Left ventricle myocardium inferior (tissue), 1 donor: ENCODE measurements around the gene TRIM24. TPM values are rescaled to one million over a fixed set of nuclear protein-coding genes. Genes with fewer than 3 reads are reported as not detected.

Source experiments
- DNase-seq: peaks from one replicate; pipeline ENCODE4 v3.0.0-alpha.2; 2020
- H3K27ac ChIP-seq: fragments of 200-600 bp; replicated peaks from 2 replicates; pipeline ENCODE4 v1.8.0; 2021
- H3K27me3 ChIP-seq: fragments of 200-600 bp; 2 replicates; pipeline ENCODE4 v1.8.0; 2021; ENCODE audit warnings: low read depth
- H3K36me3 ChIP-seq: fragments of 200-600 bp; 2 replicates; pipeline ENCODE4 v1.8.0; 2021
- H3K4me1 ChIP-seq: fragments of 200-600 bp; 2 replicates; pipeline ENCODE4 v1.8.0; 2021
- H3K4me3 ChIP-seq: fragments of 200-600 bp; 2 replicates; pipeline ENCODE4 v1.8.0; 2021; ENCODE audit warnings: mild to moderate bottlenecking, moderate library complexity
- H3K9me3 ChIP-seq: fragments of 200-600 bp; replicated peaks from 2 replicates; pipeline ENCODE4 v1.8.0; 2021
- CTCF ChIP-seq: fragments of 200-600 bp; IDR thresholded peaks from 2 replicates; pipeline ENCODE4 v1.8.0; 2021; ENCODE audit warnings: antibody characterized with exemption, mild to moderate bottlenecking, borderline replicate concordance
- intact Hi-C: fragments of 100-400 bp; cut with micrococcal nuclease; formaldehyde crosslinking; loops from one replicate; pipeline ENCODE4 v1.11.0; 2022
- total RNA-seq: library from RNA; stranded (reverse); fragmentation: NEBNext Ultra II Directional; extraction: Animal tissue kit (Norgen Biotek cat#: 25700); gene quantifications from one replicate; pipeline ENCODE4 v1.2.1, GENCODE V29; 2021
- donor health status: DM: no; HTN: yes; CAD: no; lungs with severe emphysema.

TRIM24 gene
- total RNA-seq, 1 donor from 2014 or later: 18.8 TPM

- TF ChIP-seq CTCF: no peak
- Histone ChIP-seq H3K27ac (no peak overlapping the region), H3K4me1 (peaks cover 6% of the 10 kb centered on the region), H3K9me3 (peaks cover 74% of the 10 kb centered on the region), H3K36me3 (peaks cover 99% of the 10 kb centered on the region), H3K4me3 (no peak overlapping the region), H3K27me3 (no peaks in the 10 kb centered on the region)
- DNase-seq: no peak
- intact Hi-C loops: no loop called here
These were observed 99.4 kb downstream of the TRIM24 start for GRCh38 chr7:138559448-138559847.

GRCh38 chr7:138563808-138564207 is 103.7 kb downstream of the TRIM24 start:
- peak overlapping the region; percentile 45 for H3K4me3 ChIP-seq
- no peak for DNase-seq
- intact Hi-C loops: no loop called here

GRCh38 chr7:138564365-138564764 is 104.3 kb downstream of the TRIM24 start:
- no peak for DNase-seq
- TF ChIP-seq CTCF: no peak
- H3K4me3 ChIP-seq: peak overlapping the region; percentile 45
- H3K27me3 ChIP-seq: no peaks in the 10 kb centered on the region
- intact Hi-C loops: no loop called here
- peaks cover 99% of the 10 kb centered on the region for H3K36me3 ChIP-seq
- peaks cover 60% of the 10 kb centered on the region for H3K9me3 ChIP-seq
- peaks cover 6% of the 10 kb centered on the region for H3K4me1 ChIP-seq
- H3K27ac ChIP-seq: peak overlapping the region; percentile 71

More at GRCh38 chr7:138563808-138564207, 103.7 kb downstream of the TRIM24 start:
- TF ChIP-seq CTCF: no peak
- peaks cover 6% of the 10 kb centered on the region for H3K4me1 ChIP-seq
- H3K9me3 ChIP-seq: peaks cover 60% of the 10 kb centered on the region
- H3K27ac ChIP-seq: peak overlapping the region; percentile 71
- no peaks in the 10 kb centered on the region for H3K27me3 ChIP-seq
- H3K36me3 ChIP-seq: peaks cover 99% of the 10 kb centered on the region

- Histone ChIP-seq H3K36me3 (peaks cover 99% of the 10 kb centered on the region), H3K4me3 (no peak overlapping the region), H3K9me3 (peaks cover 60% of the 10 kb centered on the region), H3K27me3 (no peaks in the 10 kb centered on the region), H3K27ac (peak overlapping the region; percentile 71), H3K4me1 (peaks cover 6% of the 10 kb centered on the region)
- intact Hi-C loops: no loop called here
- no peak for DNase-seq
- no peak for TF ChIP-seq CTCF
These were observed 105.0 kb downstream of the TRIM24 start for GRCh38 chr7:138565071-138565450.

- Histone ChIP-seq H3K4me1 (peaks cover 6% of the 10 kb centered on the region), H3K36me3 (peaks cover 99% of the 10 kb centered on the region), H3K27me3 (no peaks in the 10 kb centered on the region), H3K4me3 (no peak overlapping the region), H3K27ac (no peak overlapping the region), H3K9me3 (peaks cover 60% of the 10 kb centered on the region)
- intact Hi-C loops: no loop called here
- no peak for TF ChIP-seq CTCF
- no peak for DNase-seq
These were observed 105.5 kb downstream of the TRIM24 start for GRCh38 chr7:138565451-138566114.
